Activated T-cell treated with anti-CD3 and anti-CD28 coated beads, Interleukin-2, amount 50 U/mL, for 4 hours (primary cell): ENCODE measurements around the gene DCLRE1B. TPM values are rescaled to one million over a fixed set of nuclear protein-coding genes. Genes with fewer than 3 reads are reported as not detected.

Experiments
- ATAC-seq, 2 donors: fragments of 200-7000 bp; cut with Tn5 transposase; one replicate each; pipeline ENCODE4 v1.10.0; 2021
- DNase-seq: peaks from one replicate; pipeline ENCODE4 v3.0.0-alpha.2; 2020
- H3K27me3 Mint-ChIP-seq: one replicate; pipeline ENCODE4 v1.8.0; 2021; ENCODE audit warnings: low read depth, mixed read lengths
- H3K36me3 Mint-ChIP-seq: one replicate; pipeline ENCODE4 v1.8.0; 2022; ENCODE audit warnings: mixed read lengths; ENCODE audit not compliant: insufficient read depth
- H3K4me1 Mint-ChIP-seq: one replicate; pipeline ENCODE4 v1.8.0; 2021; ENCODE audit warnings: low read depth, mixed read lengths
- H3K4me3 Mint-ChIP-seq: one replicate; pipeline ENCODE4 v1.8.0; 2021; ENCODE audit warnings: mild to moderate bottlenecking, moderate library complexity, mixed read lengths
- H3K9me3 Mint-ChIP-seq: one replicate; pipeline ENCODE4 v1.8.0; 2021; ENCODE audit warnings: mixed read lengths
- total RNA-seq, 3 donors: library from RNA; stranded (reverse); gene quantifications; one replicate each; pipeline ENCODE4 v1.2.1, GENCODE V29; 2021

DCLRE1B gene
- total RNA-seq, 3 donors from 2014 or later = 22.0 to 23.2 (median 22.2) TPM

DNA sequence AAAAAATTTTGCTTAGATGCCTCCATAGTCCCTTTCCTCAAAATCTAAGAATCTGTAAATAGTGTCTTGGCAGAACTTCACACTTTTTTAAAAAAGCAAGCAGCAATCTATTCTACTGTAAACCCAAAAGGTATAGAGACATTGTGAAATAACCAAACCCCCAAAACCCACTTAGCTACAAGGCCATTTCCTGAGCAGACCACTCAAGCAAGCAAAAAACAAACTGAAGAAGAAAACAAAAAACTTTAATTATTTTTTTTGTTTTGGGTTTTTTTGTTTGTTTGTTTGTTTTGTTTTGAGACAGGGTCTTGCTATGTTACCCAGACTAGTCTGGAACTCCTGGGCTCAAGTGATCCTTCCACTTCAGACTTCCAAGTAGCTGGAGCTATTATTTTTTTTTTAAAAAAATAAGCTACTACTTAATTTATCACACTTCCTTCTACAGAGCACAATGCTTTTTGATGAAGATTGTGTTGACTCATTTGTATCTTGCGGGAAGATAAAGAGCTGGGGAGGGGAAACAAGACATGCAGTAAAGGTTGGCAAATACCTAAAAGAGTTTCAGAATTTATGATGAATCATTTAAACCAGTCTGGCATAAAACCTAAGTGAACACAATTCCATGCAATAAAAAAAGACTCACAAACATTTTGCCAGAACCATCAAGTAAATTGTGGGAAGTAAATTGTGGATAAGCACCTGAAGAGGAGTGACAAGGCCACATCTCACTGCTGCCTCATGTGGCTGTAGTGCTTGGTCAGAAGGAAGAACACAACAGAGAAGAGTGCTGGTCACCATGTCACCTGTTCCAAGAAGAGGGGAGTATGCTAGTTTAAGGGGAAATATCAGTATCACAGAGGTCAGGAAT lies 30.9 kb upstream of the DCLRE1B start:
- Mint-ChIP-seq H3K36me3 (peaks cover 2% of the 10 kb centered on the region), H3K4me3 (peak overlapping the region; percentile 33), H3K27me3 (no peaks in the 10 kb centered on the region), H3K9me3 (peaks cover 3% of the 10 kb centered on the region), H3K4me1 (peaks cover 75% of the 10 kb centered on the region)
- ATAC-seq = peak; percentile 66 to 68
- DNase-seq = no peak

DNA sequence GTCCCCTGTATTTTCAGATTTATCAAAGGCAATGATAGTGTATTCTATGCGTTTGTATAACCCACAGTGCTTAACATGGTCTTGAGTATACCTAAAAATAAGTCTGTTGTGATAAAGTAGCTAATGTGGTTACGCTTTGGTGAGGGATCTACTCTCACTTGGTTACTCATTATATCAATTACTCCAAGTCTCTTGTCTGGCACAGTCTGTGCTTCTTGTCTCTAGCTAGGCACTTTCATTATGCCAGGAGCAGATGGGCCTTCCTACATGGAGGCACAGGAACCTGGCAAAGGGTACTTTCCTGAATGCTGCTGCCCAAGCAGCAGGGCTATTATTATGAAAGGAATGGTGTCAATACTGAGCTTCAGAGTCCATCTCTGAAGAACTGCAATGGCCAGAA lies 29.4 kb upstream of the DCLRE1B start:
- Mint-ChIP-seq H3K9me3 (peaks cover 3% of the 10 kb centered on the region), H3K36me3 (no peaks in the 10 kb centered on the region)

DNA sequence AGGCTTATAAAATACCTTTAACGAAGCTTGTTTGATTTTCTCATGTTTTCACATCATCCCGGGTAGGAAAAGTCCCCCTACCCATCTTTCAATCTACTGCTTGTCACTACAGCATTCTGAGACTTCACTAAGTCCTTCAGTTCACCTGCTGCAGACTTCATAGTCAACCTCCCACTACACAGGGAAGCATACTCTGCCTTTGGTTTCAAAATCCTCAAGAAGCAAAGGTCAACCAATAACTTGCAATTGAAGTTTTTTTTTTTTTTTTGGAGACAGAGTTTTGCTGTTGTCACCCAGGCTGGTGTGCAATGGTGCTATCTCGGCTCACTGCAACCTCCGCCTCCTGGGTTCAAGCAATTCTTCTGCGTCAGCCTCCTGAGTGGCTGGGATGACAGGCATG lies 28.9 kb upstream of the DCLRE1B start:
- Mint-ChIP-seq H3K9me3 (peaks cover 3% of the 10 kb centered on the region), H3K4me3 (no peak overlapping the region), H3K27me3 (no peaks in the 10 kb centered on the region), H3K4me1 (peaks cover 82% of the 10 kb centered on the region), H3K36me3 (no peaks in the 10 kb centered on the region)
- ATAC-seq (no peak), DNase-seq (no peak)

More for the DNA sequence above, 29.4 kb upstream of the DCLRE1B start:
- no peaks in the 10 kb centered on the region for H3K27me3 Mint-ChIP-seq
- peaks cover 78% of the 10 kb centered on the region for H3K4me1 Mint-ChIP-seq
- H3K4me3 Mint-ChIP-seq = no peak overlapping the region
- DNase-seq = no peak
- no peak for ATAC-seq

DNA sequence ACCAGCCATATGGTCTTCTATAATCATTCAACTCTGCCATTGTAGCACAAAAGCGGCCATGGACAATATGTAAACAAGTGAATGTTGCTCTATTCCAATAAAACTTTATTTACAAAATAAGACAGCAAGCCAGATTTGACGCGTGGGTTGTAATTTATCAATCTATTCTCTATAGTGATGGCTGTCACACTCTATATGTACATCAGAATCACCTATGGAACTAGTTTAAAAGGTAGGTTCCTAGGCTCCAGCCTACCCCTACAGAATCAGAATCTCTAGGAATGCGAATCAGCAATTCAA lies 25.4 kb upstream of the DCLRE1B start:
- peaks cover 58% of the 10 kb centered on the region for H3K4me1 Mint-ChIP-seq
- no peaks in the 10 kb centered on the region for H3K9me3 Mint-ChIP-seq
- DNase-seq (no peak), ATAC-seq (no peak)
- no peaks in the 10 kb centered on the region for H3K36me3 Mint-ChIP-seq
- H3K27me3 Mint-ChIP-seq = no peaks in the 10 kb centered on the region
- H3K4me3 Mint-ChIP-seq = no peak overlapping the region

DNA sequence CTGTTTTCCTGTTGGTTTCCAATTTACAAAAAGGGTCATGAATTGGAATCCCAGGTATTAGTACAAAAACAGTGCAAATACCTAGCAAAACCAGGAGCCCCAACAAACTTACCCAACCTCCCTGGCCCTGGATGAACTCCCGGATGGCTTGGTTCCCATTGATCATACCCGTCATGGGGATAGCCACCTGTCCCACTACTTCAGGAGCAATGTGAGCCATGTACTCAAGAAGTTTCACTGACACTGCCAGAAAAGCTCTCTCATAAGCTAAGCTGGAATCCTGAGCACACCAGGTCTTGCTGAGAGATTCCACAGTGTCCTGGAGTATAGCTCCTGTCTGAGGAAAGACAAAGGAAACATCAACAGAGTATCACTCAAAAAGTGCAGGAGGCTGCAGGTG lies 23.5 kb upstream of the DCLRE1B start:
- Mint-ChIP-seq H3K4me3 (no peak overlapping the region), H3K27me3 (no peaks in the 10 kb centered on the region), H3K9me3 (no peaks in the 10 kb centered on the region), H3K36me3 (no peaks in the 10 kb centered on the region), H3K4me1 (peaks cover 48% of the 10 kb centered on the region)
- DNase-seq = no peak
- no peak for ATAC-seq

DNA sequence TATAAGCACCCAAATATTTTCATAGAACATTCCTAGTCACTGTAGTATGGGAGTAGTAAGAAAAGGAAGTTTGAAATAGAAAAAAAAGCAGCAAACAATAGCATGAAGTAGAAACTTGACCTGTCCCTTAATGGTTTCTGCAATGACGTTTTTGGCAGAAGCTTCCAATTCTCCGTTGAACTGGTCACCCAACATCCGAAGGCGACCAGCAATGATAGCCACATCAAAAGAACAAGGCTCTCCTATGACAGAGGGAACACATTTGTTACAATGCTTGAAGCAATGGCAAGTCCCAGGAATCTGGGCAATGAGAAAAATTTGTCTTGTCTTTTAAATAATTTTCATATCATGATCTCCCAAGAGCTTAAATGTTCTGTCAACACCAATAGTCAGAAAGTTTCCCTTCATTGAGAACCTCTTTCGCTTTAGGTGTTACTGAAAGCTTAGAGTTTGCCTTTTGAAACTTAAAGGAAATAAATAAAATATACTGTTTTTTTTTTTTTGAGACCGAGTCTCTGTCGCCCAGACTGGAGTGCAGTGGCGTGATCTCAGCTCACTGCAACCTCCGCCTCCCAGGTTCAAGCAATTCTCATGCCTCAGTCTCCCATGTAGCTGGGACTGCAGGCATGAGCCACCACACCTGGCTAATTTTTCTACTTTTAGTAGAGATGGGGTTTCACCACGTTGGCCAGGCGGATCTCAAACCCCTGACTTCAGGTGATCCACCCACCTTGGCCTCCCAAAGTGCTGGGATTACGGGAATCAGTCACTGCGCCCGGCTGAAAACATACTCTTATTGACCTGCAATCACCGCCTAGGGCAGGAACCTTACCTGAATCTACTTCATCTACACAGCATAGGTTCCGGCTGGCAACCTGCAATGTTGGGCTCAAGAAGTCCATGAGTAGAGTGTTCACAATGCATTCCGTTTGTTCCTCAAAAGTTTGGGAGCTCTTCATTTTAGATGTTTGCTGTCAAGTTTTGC lies 18.4 kb upstream of the DCLRE1B start:
- no peak for ATAC-seq
- Mint-ChIP-seq H3K4me3 (no peak overlapping the region), H3K9me3 (no peaks in the 10 kb centered on the region), H3K27me3 (no peaks in the 10 kb centered on the region), H3K36me3 (peaks cover 6% of the 10 kb centered on the region), H3K4me1 (peaks cover 30% of the 10 kb centered on the region)
- no peak for DNase-seq

DNA sequence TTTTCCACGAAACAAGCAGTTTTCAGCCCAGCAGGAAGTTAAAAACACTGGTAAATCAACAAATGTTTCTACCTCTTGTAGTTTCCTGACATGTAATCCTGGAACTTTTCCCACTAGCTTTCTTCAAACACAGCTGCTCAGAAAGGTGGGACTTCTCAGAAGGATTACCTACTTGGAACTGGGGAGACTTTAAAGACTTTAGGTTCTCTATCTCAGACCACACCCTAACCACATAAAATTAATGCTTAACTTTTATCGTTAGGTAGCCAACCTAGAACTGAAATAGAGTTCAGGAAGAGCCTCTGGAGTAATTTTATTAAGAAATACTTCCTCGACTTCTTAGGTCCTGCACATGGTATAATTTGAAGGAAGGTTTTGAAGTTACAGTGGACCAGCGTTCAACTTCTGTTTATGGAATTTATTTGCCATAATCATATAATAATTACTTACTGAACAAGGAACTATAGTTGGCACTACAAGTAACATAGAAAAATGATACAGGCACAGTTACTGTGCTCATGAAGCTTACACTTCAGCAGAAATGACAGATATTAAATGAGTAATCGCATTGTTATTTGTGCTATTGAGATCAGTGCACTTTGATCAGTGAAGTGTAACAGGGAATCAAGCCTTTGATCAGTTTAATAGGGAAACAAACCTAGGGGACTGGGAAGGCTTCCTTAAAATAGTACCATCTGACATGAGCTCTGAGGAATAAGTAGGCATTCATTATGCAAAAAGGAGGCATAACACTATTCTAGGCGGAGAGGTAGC lies 17.5 kb upstream of the DCLRE1B start, which contains the start of gene BCL2L15:
Gene BCL2L15 (minus strand): TSS at position 180 of the 774 bp plus-strand sequence. CDS start 206 bp downstream, outside the sequence.
- H3K36me3 Mint-ChIP-seq = peaks cover 8% of the 10 kb centered on the region
- no peaks in the 10 kb centered on the region for H3K27me3 Mint-ChIP-seq
- H3K4me1 Mint-ChIP-seq = peaks cover 30% of the 10 kb centered on the region
- no peak within 1 kb of the TSS for H3K4me3 Mint-ChIP-seq
- H3K9me3 Mint-ChIP-seq = no peaks in the 10 kb centered on the region
- no peak for DNase-seq
- ATAC-seq = no peak

DNA sequence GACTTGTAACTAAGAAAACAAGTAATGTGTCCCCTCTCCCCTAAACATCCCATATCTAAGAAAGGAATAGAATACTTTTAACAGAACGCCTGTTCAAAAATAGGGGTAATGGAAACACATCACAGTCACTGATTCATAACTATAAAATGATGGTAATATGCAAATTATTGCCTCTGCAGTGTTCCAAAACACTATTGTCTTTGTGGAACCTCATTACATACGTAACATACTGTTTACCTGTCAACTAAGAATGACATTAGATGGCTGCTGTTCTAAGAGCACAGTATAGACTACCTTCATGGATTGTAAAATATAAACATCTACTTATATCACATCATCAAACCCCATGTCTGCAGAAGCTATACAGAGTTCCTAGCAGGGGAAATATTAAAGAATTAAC lies 14.3 kb upstream of the DCLRE1B start:
- DNase-seq (no peak), ATAC-seq (no peak)
- Mint-ChIP-seq H3K4me1 (peaks cover 25% of the 10 kb centered on the region), H3K4me3 (no peak overlapping the region), H3K27me3 (no peaks in the 10 kb centered on the region), H3K9me3 (no peaks in the 10 kb centered on the region), H3K36me3 (peaks cover 15% of the 10 kb centered on the region)

DNA sequence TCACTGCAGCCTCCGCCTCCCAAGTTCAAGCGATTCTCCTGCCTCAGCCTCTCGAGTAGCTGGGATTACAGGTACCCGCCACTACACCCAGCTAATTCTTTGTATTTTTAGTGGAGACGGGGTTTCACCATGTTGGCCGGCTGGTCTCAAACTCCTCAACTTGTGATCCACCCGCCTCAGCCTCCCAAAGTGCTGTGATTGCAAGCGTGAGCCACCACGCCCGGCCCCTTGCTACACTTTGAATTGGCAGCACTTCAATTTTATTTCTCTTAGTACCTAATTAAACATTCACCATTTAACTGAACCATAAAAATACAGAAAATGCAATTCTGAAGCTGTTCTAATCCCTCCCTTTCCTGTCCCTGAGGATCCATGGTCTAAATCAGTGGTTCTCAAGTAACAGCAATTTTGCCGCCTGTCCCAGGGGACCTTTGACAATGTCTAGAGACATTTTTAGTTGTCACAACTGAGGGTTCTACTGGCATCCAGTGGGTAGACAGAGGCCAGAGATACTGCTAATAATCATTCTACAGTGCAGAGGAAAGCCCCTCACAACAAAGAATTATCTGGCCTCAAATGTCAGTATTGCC lies 13.4 kb upstream of the DCLRE1B start:
- ATAC-seq = no peak
- Mint-ChIP-seq H3K9me3 (no peaks in the 10 kb centered on the region), H3K4me3 (no peak overlapping the region), H3K36me3 (peaks cover 24% of the 10 kb centered on the region), H3K4me1 (peaks cover 19% of the 10 kb centered on the region), H3K27me3 (no peaks in the 10 kb centered on the region)
- no peak for DNase-seq

DNA sequence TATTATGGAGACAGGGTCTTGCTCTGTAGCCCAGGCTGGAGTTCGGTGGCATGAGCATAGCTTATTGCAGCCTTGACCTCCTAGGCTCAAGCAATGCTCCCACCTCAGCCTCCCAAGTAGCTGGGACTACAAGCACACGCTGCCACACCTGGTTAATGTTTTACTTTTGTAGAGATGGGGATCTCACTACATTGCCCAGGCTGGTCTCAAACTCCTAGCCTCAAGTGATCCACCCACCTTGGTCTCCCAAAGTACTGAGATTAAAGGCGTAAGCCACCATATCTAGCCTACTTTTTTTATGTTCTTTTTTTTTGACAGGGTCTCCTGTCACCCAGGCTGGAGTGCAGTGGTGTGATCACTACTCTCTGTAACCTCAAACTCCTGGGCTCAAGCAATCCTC lies 11.9 kb upstream of the DCLRE1B start:
- Mint-ChIP-seq H3K9me3 (no peaks in the 10 kb centered on the region), H3K4me3 (no peak overlapping the region), H3K36me3 (peaks cover 27% of the 10 kb centered on the region), H3K27me3 (no peaks in the 10 kb centered on the region), H3K4me1 (peaks cover 12% of the 10 kb centered on the region)
- ATAC-seq (no peak), DNase-seq (no peak)

DNA sequence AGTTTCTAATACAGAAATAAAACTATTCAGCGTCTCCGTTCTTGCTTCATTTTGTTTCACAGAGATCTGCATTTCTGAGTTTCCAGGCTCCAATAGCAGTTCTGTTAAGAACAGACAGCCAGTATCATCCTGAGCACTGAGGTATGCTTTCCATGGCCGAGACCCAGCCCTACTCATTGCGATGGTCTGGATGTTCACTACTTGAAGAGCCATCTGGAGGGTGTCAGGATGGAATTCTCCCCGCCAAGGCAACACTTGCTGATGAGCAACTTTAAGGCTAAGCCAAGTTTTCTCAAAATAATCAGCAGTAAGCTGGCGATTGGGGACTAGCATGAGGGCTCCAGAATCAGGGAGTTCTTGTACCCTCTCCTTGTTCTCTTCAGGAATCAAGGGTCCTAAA lies 10.0 kb upstream of the DCLRE1B start:
- Mint-ChIP-seq H3K4me3 (no peak overlapping the region), H3K9me3 (no peaks in the 10 kb centered on the region), H3K4me1 (peaks cover 26% of the 10 kb centered on the region), H3K27me3 (no peaks in the 10 kb centered on the region), H3K36me3 (peaks cover 43% of the 10 kb centered on the region)
- DNase-seq (no peak), ATAC-seq (no peak)

DNA sequence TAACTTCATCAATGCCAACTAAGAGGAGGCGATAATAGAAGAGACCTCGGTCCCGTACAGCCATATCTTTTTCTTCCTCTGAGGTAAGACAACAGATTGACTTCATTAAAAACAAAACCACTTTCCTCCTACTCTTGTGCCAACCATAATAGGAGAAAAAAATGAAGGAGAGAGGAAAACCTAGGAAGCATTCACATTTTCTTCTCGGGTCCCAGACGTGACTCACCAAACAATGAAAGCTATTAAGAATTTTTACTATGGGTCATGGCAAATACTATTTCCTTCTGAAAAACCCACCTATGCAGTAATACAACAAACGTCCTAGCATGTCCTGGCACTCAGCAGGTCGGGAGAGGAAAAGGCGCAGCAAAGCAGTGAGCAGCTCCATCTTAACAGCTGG lies 9.2 kb upstream of the DCLRE1B start:
- H3K9me3 Mint-ChIP-seq = no peaks in the 10 kb centered on the region
- ATAC-seq = no peak
- no peak for DNase-seq
- no peaks in the 10 kb centered on the region for H3K27me3 Mint-ChIP-seq
- peaks cover 23% of the 10 kb centered on the region for H3K4me1 Mint-ChIP-seq
- peaks cover 46% of the 10 kb centered on the region for H3K36me3 Mint-ChIP-seq
- H3K4me3 Mint-ChIP-seq = no peak overlapping the region

DNA sequence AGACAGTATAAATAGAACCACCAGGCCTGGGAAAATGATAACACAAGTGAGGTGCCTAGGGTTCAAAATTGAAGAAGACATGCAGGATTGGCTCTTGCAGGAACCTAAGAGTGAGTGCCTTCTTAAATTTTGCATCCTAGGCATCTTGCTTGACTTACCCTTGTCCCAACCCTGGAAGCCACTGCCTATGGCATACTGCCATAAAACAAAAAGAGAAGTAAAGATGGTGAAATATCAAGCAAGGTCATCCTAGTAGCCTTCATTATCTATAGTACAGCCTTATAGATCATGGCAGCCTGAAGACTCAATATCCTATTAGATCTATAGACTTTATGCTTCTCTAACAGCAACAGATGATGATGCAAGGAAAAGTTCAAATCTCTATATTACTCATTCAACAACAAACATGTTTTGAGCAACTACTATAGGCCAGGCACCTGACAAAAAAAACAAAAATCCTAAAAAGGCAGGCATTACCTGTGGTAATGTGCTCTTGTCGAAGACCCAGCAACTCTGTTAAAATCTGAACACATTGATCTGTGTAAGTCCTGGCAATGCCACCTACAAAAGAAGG lies 6.8 kb upstream of the DCLRE1B start:
- H3K4me1 Mint-ChIP-seq = peaks cover 46% of the 10 kb centered on the region
- ATAC-seq (no peak), DNase-seq (no peak)
- peaks cover 57% of the 10 kb centered on the region for H3K36me3 Mint-ChIP-seq
- no peaks in the 10 kb centered on the region for H3K9me3 Mint-ChIP-seq
- H3K4me3 Mint-ChIP-seq = no peak overlapping the region
- no peaks in the 10 kb centered on the region for H3K27me3 Mint-ChIP-seq
